Astrocyte of the spinal cord (primary cell): ENCODE measurements around the gene IFI27L2.

Experiments
- DNase-seq: peaks from one replicate; pipeline ENCODE4 v3.0.0; 2011; ENCODE audit warnings: low read depth, low spot score
- H3K4me3 ChIP-seq: 2 replicates; pipeline ENCODE4 v1.5.1; 2011; ENCODE audit warnings: low read depth, mild to moderate bottlenecking, low read length, moderate library complexity
- CTCF ChIP-seq: IDR thresholded peaks from 2 replicates; pipeline ENCODE4 v1.5.1; 2012; ENCODE audit warnings: low read depth, mild to moderate bottlenecking, low read length, inconsistent platforms
- in situ Hi-C: cut with HindIII; loops from 2 replicates; pipeline ENCODE4 v1.10.0; 2017; ENCODE audit warnings: low sequenced_read_pairs

Gene IFI27L2

GRCh38 chr14:94115631-94116030 lies 13.8 kb downstream of the IFI27L2 start:
- in situ Hi-C loops = no loop called here
- no peak for TF ChIP-seq CTCF
- H3K4me3 ChIP-seq = no peak overlapping the region
- no peak for DNase-seq

GRCh38 chr14:94115058-94115591 lies 14.3 kb downstream of the IFI27L2 start:
- no peak for DNase-seq
- in situ Hi-C loops = no loop called here
- TF ChIP-seq CTCF = no peak
- no peak overlapping the region for H3K4me3 ChIP-seq

- no peak for DNase-seq
- TF ChIP-seq CTCF = no peak
- in situ Hi-C loops = no loop called here
- no peak overlapping the region for H3K4me3 ChIP-seq
These were observed 14.8 kb downstream of the IFI27L2 start for GRCh38 chr14:94114589-94115057.

GRCh38 chr14:94113908-94114588 lies 15.4 kb downstream of the IFI27L2 start:
- H3K4me3 ChIP-seq = no peak overlapping the region
- DNase-seq = peak; percentile 29
- in situ Hi-C loops = no loop called here
- TF ChIP-seq CTCF = no peak

GRCh38 chr14:94113490-94113889 lies 15.9 kb downstream of the IFI27L2 start:
- no peak for TF ChIP-seq CTCF
- in situ Hi-C loops = no loop called here
- DNase-seq = peak; percentile 42
- H3K4me3 ChIP-seq = no peak overlapping the region

GRCh38 chr14:94113073-94113472 lies 16.3 kb downstream of the IFI27L2 start:
- TF ChIP-seq CTCF = no peak
- DNase-seq = no peak
- in situ Hi-C loops = no loop called here
- no peak overlapping the region for H3K4me3 ChIP-seq
